Skeletal muscle tissue (tissue), 4 donors: ENCODE data around the gene LARP4. TPM values are rescaled to one million over a fixed set of nuclear protein-coding genes. Genes with fewer than 3 reads are reported as not detected.
A peak's percentile ranks its signal among the peaks of the same experiment; 100 is the strongest.
"Not testable (repeated sequence)": the region's sequence is repeated elsewhere in the genome, so short reads cannot be mapped to it uniquely, and the experiment has no call there.

Experiments
- H3K27ac ChIP-seq: one replicate; pipeline ENCODE4 v1.7.0; 2013; ENCODE audit warnings: mild to moderate bottlenecking, low read depth, low read length, inconsistent platforms
- H3K27me3 ChIP-seq, 3 donors: one replicate each; pipeline ENCODE4 v1.7.0; 2013; ENCODE audit warnings: low read length in 3 of 3; ENCODE audit not compliant: control insufficient read depth in 3 of 3, insufficient read depth in 3 of 3
- H3K36me3 ChIP-seq, 3 donors: one replicate each; pipeline ENCODE4 v1.7.0; 2013; ENCODE audit warnings: low read length in 3 of 3; ENCODE audit not compliant: control insufficient read depth in 3 of 3, insufficient read depth in 3 of 3
- H3K4me1 ChIP-seq, 3 donors: one replicate each; pipeline ENCODE4 v1.7.0; 2013; ENCODE audit warnings: low read length in 3 of 3, mild to moderate bottlenecking in 3 of 3; ENCODE audit not compliant: control insufficient read depth in 3 of 3, insufficient read depth in 3 of 3
- H3K4me3 ChIP-seq, 3 donors: one replicate each; pipeline ENCODE4 v1.7.0; 2013; ENCODE audit warnings: low read length in 3 of 3
- H3K9ac ChIP-seq, 3 donors: one replicate each; pipeline ENCODE4 v1.7.0; 2013; ENCODE audit warnings: low read length in 3 of 3, mild to moderate bottlenecking in 3 of 3, moderate library complexity in 2 of 3, low read depth in 1 of 3
- H3K9me3 ChIP-seq, 3 donors: one replicate each; pipeline ENCODE4 v1.7.0; 2013; ENCODE audit warnings: low read length in 3 of 3; ENCODE audit not compliant: control insufficient read depth in 3 of 3
- total RNA-seq: library from RNA; depleted of rRNA; stranded (reverse); fragments of >200 nt; gene quantifications from one replicate; pipeline ENCODE4 v1.2.3, GENCODE V29; 2014
- donor health status: Osteomylitis.

The LARP4 gene
- total RNA-seq, 1 donor from 2014 or later: 37.6 TPM

- Histone ChIP-seq H3K4me3 (no peak overlapping the region), H3K4me1 (peaks cover 6 to 17% (median 11%) of the 10 kb centered on the region in 3 donors), H3K27me3 (no peaks in the 10 kb centered on the region), H3K36me3 (no peaks in the 10 kb centered on the region), H3K9ac (peak overlapping the region in 1 of 3 donors; percentile 58), H3K9me3 (no peaks in the 10 kb centered on the region), H3K27ac (peak overlapping the region; percentile 59)
These were observed 119.9 kb downstream of the LARP4 start for GRCh38 chr12:50520416-50521207.

GRCh38 chr12:50521781-50522180, 121.1 kb downstream of the LARP4 start:
- H3K27ac ChIP-seq, H3K9me3 ChIP-seq, H3K4me3 ChIP-seq, H3K27me3 ChIP-seq, H3K36me3 ChIP-seq, H3K9ac ChIP-seq: not testable (repeated sequence)
- peaks cover 6 to 17% (median 11%) of the 10 kb centered on the region in 3 donors for H3K4me1 ChIP-seq

GRCh38 chr12:50523772-50524171, 123.1 kb downstream of the LARP4 start:
- Histone ChIP-seq H3K27me3 (no peaks in the 10 kb centered on the region), H3K27ac (no peak overlapping the region), H3K9ac (no peak overlapping the region), H3K36me3 (no peaks in the 10 kb centered on the region), H3K4me3 (no peak overlapping the region), H3K4me1 (peaks cover 0 to 7% (median 0%) of the 10 kb centered on the region in 3 donors), H3K9me3 (no peaks in the 10 kb centered on the region)

GRCh38 chr12:50524621-50525020, 123.9 kb downstream of the LARP4 start:
- Histone ChIP-seq H3K4me1 (peaks cover 0 to 13% (median 6%) of the 10 kb centered on the region in 3 donors), H3K27me3 (no peaks in the 10 kb centered on the region), H3K27ac (no peak overlapping the region), H3K9me3 (no peaks in the 10 kb centered on the region), H3K36me3 (no peaks in the 10 kb centered on the region), H3K4me3 (no peak overlapping the region), H3K9ac (no peak overlapping the region)

- Histone ChIP-seq H3K9ac (no peak overlapping the region), H3K27me3 (no peaks in the 10 kb centered on the region), H3K9me3 (no peaks in the 10 kb centered on the region), H3K4me3 (no peak overlapping the region), H3K4me1 (peaks cover 0 to 13% (median 6%) of the 10 kb centered on the region in 3 donors), H3K27ac (no peak overlapping the region), H3K36me3 (no peaks in the 10 kb centered on the region)
These were observed 124.7 kb downstream of the LARP4 start for GRCh38 chr12:50525422-50525821.

DNA sequence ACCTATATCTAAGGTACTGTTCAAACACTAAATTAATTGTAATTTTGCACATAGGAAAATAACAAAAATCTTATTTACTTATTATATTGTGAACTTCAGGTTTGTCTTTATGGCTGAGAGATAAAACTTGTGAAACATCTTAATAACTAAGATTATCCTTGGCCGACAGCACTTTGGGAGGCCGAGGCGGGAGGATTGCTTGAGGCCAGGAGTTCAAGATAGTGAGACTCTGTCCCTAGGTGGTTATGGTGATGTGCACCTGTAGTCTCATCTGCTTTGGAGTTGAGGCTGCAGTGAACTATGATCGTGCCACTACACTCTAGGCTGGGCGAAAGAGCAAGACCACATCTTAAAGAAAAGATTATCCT, 126.7 kb downstream of the LARP4 start:
- no peaks in the 10 kb centered on the region for H3K9me3 ChIP-seq
- H3K36me3 ChIP-seq: no peaks in the 10 kb centered on the region
- H3K4me3 ChIP-seq: no peak overlapping the region
- H3K27me3 ChIP-seq: no peaks in the 10 kb centered on the region
- H3K4me1 ChIP-seq: peaks cover 2 to 17% (median 6%) of the 10 kb centered on the region in 3 donors
- no peak overlapping the region for H3K9ac ChIP-seq
- H3K27ac ChIP-seq: no peak overlapping the region

DNA sequence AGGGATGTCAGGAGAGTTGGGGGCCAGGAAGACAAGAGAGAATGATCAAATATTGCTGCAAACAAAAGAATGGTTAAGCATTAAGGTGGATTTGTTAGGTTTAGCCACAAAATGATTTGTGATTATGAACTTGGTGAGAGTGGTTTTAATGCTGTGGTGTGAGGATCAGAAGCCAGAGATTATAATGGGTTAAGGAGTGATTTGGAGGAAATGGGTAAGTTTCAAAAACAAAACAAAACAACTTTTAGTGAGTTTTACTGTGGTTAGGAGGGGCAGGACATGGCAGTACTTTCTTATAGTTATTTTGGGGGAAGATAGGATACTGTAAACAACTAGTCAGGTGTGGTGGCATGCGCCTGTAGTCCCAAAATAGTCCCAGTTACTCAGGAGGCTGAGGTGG, 128.1 kb downstream of the LARP4 start:
- Histone ChIP-seq H3K4me3 (no peak overlapping the region), H3K9me3 (no peaks in the 10 kb centered on the region), H3K36me3 (no peaks in the 10 kb centered on the region), H3K9ac (no peak overlapping the region), H3K4me1 (peaks cover 2 to 20% (median 6%) of the 10 kb centered on the region in 3 donors), H3K27me3 (no peaks in the 10 kb centered on the region), H3K27ac (no peak overlapping the region)

- Histone ChIP-seq H3K9me3 (no peaks in the 10 kb centered on the region), H3K9ac (no peak overlapping the region), H3K27me3 (no peaks in the 10 kb centered on the region), H3K4me3 (no peak overlapping the region), H3K27ac (no peak overlapping the region), H3K4me1 (peaks cover 2 to 20% (median 6%) of the 10 kb centered on the region in 3 donors), H3K36me3 (no peaks in the 10 kb centered on the region)
These were observed 128.7 kb downstream of the LARP4 start for GRCh38 chr12:50529345-50529744.

Other genes starting within 250 kb of the LARP4 start
- gene CERS5, start 233.5 kb upstream of the LARP4 start, total RNA-seq: 43.8 TPM
- gene LIMA1, start 117.4 kb upstream of the LARP4 start, total RNA-seq: 54.3 TPM
- not detected for gene FAM186A, start 4.3 kb upstream of the LARP4 start, total RNA-seq
- 24.0 TPM for gene DIP2B, start 104.1 kb downstream of the LARP4 start, total RNA-seq